Keratinocyte (primary cell): ENCODE measurements around the gene DENND1A.

Experiments used
- EZH2 ChIP-seq: IDR thresholded peaks from one replicate; pipeline ENCODE4 v1.6.1; 2012; ENCODE audit warnings: inconsistent platforms, mild to moderate bottlenecking, low read length, moderate library complexity
- TF ChIP-seq, protein P1 (sequence below), 3 experiments: IDR thresholded peaks in 1 of 3; conservative IDR thresholded peaks in 1 of 3; optimal IDR thresholded peaks in 1 of 3; 2 replicates in 2 of 3; 3 replicates in 1 of 3; pipeline versions ENCODE3 to v1.5.1; 2011; ENCODE audit warnings: low read length in 3 of 3, mild to moderate bottlenecking in 3 of 3, moderate library complexity in 2 of 3, control low read depth in 1 of 3, inconsistent platforms in 1 of 3; ENCODE audit not compliant: insufficient read depth in 2 of 3; ENCODE audit errors: extremely low read depth in 1 of 3

DNA sequence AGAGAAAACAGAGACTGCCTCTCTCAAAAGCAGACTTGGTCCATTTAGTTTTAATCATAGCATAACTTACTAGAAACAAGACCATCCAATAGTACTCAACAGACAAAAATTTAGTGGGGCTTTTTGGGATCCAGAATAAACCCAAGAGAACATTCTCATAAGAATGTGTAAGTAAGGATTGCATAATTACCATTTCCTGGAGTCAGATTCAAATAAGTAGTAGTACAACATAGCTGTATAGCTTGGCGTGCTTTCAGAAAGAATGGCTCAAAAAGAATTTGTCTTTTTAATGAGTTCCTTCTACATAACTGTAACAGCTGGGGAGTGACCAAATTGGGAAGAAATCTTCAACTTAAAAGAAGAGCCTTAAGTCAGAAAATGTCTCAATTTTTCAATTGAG, 145.4 kb downstream of the DENND1A start:
- TF ChIP-seq, protein P1, sequence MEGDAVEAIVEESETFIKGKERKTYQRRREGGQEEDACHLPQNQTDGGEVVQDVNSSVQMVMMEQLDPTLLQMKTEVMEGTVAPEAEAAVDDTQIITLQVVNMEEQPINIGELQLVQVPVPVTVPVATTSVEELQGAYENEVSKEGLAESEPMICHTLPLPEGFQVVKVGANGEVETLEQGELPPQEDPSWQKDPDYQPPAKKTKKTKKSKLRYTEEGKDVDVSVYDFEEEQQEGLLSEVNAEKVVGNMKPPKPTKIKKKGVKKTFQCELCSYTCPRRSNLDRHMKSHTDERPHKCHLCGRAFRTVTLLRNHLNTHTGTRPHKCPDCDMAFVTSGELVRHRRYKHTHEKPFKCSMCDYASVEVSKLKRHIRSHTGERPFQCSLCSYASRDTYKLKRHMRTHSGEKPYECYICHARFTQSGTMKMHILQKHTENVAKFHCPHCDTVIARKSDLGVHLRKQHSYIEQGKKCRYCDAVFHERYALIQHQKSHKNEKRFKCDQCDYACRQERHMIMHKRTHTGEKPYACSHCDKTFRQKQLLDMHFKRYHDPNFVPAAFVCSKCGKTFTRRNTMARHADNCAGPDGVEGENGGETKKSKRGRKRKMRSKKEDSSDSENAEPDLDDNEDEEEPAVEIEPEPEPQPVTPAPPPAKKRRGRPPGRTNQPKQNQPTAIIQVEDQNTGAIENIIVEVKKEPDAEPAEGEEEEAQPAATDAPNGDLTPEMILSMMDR (optimal IDR thresholded peaks at IDR 0.05 in 1 of 3, IDR thresholded peaks at IDR 0.05 in 1 of 3, conservative IDR thresholded peaks at IDR 0.05 in 1 of 3; ENCODE audit: extremely low read depth in 1 of 3, insufficient read depth in 2 of 3, low read length in 3 of 3), result no peak
- TF ChIP-seq EZH2, result no peak
